Measurements from ENCODE around the gene ACAD11. TPM values are rescaled to one million over a fixed set of nuclear protein-coding genes. Genes with fewer than 3 reads are reported as not detected.

The ACAD11 gene
- total RNA-seq, 1 experiment from 2014 or later = 15.6 TPM

DNA sequence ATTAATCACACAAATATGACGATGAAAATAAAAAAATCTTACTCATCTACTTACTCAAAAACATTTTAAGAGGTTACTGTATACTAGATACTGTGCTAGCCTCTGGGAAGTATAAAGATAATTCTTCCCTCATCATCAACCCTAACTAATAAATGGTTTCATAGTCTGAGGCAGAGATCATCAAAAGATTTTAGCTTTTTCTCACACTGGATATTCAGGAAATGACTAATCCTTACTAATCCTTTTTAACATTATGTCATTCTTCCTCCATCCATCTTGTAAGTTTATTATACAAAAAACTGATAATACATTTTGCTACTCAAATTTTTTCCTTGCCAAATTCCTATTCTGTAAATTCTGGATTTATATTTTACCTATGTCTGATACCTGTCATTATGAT lies 29.7 kb downstream of the ACAD11 start:
- WGBS (ENCODE audit: extremely low coverage, insufficient read length, low lambda C conversion rate) = 100% methylated on average over 1 of the region's 1 CpG

More for the DNA sequence above, 29.7 kb downstream of the ACAD11 start:
- no peaks in the 10 kb centered on the region for H3K9me3 ChIP-seq (ENCODE audit: control insufficient read depth, low read depth, low read length)
- no peak overlapping the region for H3K9ac ChIP-seq (ENCODE audit: extremely low read depth, insufficient read length, low read length)
- H2BK5ac ChIP-seq (ENCODE audit: insufficient read length, low read length) = no peak overlapping the region
- H2BK120ac ChIP-seq (ENCODE audit: low read depth, low read length, poor library complexity, severe bottlenecking) = no peak overlapping the region
- H3K23me2 ChIP-seq (ENCODE audit: insufficient read length, low read depth, low read length, poor library complexity, severe bottlenecking) = no peaks in the 10 kb centered on the region
- H3K56ac ChIP-seq (ENCODE audit: insufficient read length, low read depth, low read length) = no peak overlapping the region
- no peaks in the 10 kb centered on the region for H3K27me3 ChIP-seq (ENCODE audit: insufficient read depth, low read length)
- H4K20me1 ChIP-seq (ENCODE audit: control insufficient read depth, insufficient read depth, insufficient read length) = no peaks in the 10 kb centered on the region
- no peak overlapping the region for H4K8ac ChIP-seq (replicated peaks; ENCODE audit: insufficient read length, low read depth, low read length)
- no peak overlapping the region for H4K91ac ChIP-seq (ENCODE audit: insufficient read length, low read depth, low read length)
- no peak overlapping the region for H3K18ac ChIP-seq (ENCODE audit: insufficient read length, low read depth, low read length)
- no peaks in the 10 kb centered on the region for H3K79me1 ChIP-seq (ENCODE audit: insufficient read depth, low read depth, low read length, poor library complexity, severe bottlenecking)
- H3K27me3 Mint-ChIP-seq (ENCODE audit: low read depth) = no peaks in the 10 kb centered on the region
- H3K4me2 ChIP-seq (ENCODE audit: insufficient read depth, insufficient read length, low read length) = no peak overlapping the region
- H4K5ac ChIP-seq (ENCODE audit: insufficient read length, low read depth, low read length) = no peak overlapping the region
- no peaks in the 10 kb centered on the region for H3K79me2 ChIP-seq (ENCODE audit: insufficient read depth, low read length)
- peaks cover 16 to 17% of the 10 kb centered on the region in 2 experiments for H3K4me1 Mint-ChIP-seq
- no peak overlapping the region for H2BK20ac ChIP-seq (ENCODE audit: low read depth, low read length, poor library complexity, severe bottlenecking)
- no peaks in the 10 kb centered on the region for H3K9me3 Mint-ChIP-seq
- no peak overlapping the region for H3K27ac Mint-ChIP-seq
- no peak overlapping the region for H3K23ac ChIP-seq (ENCODE audit: insufficient read length, low read depth, low read length)
- no peaks in the 10 kb centered on the region; the same call in 1 of the 2 replicates for H3K4me1 ChIP-seq (ENCODE audit: insufficient read depth, low read length)
- no peak overlapping the region for H2AK5ac ChIP-seq (ENCODE audit: insufficient read length, low read length)
- TF ChIP-seq CTCF (conservative IDR thresholded peaks at IDR 0.05) = no peak
- peaks cover 0 to 21% (median 21%) of the 10 kb centered on the region in 3 experiments; a peak in 4 of 7 replicates for H3K36me3 Mint-ChIP-seq (ENCODE audit: insufficient read depth in 1 of 3, low read depth in 3 of 3)
- no peak for DNase-seq
- no peak overlapping the region for H3T11ph ChIP-seq (ENCODE audit: low read length)
- no peak overlapping the region for H3K4ac ChIP-seq (ENCODE audit: low read depth, low read length)
- H3K4me3 Mint-ChIP-seq = no peak overlapping the region
- no peak overlapping the region for H2AFZ ChIP-seq (ENCODE audit: low read length)
- H3K27ac ChIP-seq (ENCODE audit: insufficient read length, low read depth, low read length) = no peak overlapping the region
- H2BK15ac ChIP-seq (ENCODE audit: low read depth, low read length) = no peak overlapping the region
- no peak overlapping the region for H3K14ac ChIP-seq (ENCODE audit: insufficient read depth, low read length)
- no peak overlapping the region for H2BK12ac ChIP-seq (ENCODE audit: insufficient read length, low read depth, low read length)
